ENCODE results near the gene OR7A5.
"Not testable (repeated sequence)": the region's sequence is repeated elsewhere in the genome, so short reads cannot be mapped to it uniquely, and the experiment has no call there.

The OR7A5 gene

GRCh38 chr19:14784730-14785101 is 50.3 kb downstream of the OR7A5 start:
- not testable (repeated sequence) for DNase-seq

DNA sequence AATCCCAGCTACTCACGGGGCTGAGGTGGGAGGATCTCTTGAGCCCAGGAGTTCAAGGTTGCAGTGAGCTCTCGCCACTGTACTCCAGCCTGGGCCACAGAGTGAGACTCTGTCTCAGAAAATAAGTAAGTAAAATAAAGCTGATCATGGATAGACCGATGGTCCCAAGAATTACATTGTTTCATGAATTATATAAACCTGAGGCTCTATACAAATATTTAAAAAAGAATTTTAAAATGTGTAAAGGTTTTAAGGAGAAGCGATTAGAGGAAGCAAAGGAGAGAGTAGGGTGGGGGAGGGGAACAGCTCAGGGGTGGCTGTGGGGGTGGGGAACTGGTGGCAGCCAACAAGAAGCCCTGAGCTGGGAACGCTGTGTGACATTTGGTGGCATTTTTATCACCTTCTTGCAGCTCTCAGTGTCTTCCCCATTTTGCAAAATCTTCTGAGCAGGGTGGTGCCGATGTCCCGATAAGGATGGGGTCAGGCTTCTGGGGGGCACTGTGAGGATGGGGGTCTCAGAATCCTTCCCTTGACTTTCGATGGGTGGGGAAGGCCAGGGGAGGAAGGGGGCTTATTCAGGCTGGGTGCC is 51.5 kb downstream of the OR7A5 start:
- not testable (repeated sequence) for DNase-seq

DNA sequence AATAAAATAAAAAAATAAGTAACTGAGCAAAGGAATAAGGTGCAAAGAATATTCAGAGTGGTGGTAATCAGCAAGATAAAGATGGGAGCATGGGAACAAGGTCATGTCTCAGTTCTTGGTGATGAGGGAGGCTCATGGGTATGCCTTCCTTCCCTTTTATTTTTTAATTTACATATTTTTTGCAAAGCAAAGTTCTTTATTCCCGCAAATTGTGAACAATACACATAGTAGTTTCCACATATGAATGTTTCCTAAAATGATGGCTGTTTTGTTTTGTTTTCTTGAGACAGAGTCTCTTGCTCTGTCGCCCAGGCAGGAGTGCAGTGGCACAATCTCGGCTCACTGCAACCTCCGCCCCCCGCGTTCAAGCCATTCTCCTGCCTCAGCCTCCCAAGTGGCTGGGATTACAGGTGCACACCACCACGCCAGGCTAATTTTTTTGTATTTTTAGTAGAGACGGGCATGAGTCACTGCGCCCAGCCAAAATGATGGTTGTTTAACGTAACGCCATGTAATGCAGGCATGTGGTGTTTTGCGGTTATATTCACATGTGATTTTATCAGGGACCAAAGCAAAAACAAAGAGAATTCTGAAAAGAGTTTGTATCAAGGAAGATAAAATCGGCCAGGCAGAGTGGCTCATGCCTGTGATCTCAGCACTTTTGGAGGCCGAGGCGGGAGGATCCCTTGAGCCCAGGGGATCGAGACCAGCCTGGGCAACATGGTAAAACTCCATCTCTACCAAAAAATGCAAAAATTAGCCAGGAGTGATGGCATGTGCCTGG is 52.2 kb downstream of the OR7A5 start:
- no peak for DNase-seq

- not testable (repeated sequence) for DNase-seq
Measured at GRCh38 chr19:14781713-14782536, 53.1 kb downstream of the OR7A5 start.

- DNase-seq = not testable (repeated sequence)
Measured at GRCh38 chr19:14780622-14781225, 54.3 kb downstream of the OR7A5 start.

GRCh38 chr19:14779151-14779550 is 55.8 kb downstream of the OR7A5 start:
- no peak for DNase-seq

DNA sequence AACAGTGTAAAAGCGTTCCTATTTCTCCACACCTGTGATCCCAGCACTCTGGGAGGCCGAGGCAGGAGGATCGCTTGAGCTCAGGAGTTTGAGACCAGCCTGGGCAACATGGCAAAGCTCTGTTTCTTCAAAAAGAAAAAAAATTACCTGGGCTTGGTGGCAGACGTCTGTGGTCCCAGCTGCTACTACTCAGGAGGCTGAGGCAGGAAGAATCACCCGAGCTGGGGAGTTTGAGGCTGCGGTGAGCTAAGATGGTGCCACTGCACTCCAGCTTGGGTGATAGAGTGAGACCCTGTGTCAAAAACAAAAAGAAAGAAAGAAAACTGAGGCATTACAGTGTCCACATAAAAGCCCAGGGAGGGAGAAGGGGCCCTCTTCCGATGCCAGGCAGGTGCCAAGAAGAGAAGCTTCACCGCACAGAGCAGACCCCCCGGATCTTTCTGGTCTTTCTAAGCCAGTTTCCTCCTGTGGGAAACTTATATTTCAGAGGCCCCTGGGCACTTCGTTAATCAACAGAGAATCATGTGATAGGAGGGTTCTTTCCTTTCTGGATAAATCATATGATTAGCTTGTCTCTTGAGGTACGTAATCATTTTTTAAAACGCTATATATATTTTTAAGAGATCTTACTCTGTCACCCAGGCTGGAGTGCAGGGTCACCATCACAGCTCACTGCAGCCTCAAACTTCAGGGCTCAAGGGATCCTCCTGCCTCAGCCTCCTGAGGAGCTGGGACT is 56.7 kb downstream of the OR7A5 start, which contains the start of gene ADGRE2:
Gene ADGRE2 (minus strand): TSS at position 451 of the 736 bp plus-strand sequence. CDS start 1,804 bp downstream, outside the sequence.
- DNase-seq = not testable (repeated sequence)

DNA sequence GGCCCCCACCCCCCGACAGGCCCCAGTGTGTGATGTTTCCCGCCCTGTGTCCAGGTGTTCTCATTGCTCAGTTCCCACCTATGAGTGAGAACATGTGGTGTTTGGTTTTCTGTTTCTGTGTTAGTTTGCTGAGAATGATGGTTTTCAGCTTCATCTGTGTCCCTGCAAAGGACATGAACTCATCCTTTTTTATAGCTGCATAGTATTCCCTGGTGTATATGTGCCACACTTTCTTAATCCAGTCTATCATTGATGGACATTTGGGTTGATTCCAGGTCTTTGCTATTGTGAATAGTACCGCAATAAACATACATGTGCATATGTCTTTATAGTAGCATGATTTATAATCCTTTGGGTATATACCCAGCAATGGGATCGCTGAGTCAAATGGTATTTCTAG is 57.3 kb downstream of the OR7A5 start:
- not testable (repeated sequence) for DNase-seq
